ENCODE results near the gene PDE6A. TPM values are rescaled to one million over a fixed set of nuclear protein-coding genes. Genes with fewer than 3 reads are reported as not detected.

PDE6A gene
- total RNA-seq, 1 experiment from 2014 or later = not detected

DNA sequence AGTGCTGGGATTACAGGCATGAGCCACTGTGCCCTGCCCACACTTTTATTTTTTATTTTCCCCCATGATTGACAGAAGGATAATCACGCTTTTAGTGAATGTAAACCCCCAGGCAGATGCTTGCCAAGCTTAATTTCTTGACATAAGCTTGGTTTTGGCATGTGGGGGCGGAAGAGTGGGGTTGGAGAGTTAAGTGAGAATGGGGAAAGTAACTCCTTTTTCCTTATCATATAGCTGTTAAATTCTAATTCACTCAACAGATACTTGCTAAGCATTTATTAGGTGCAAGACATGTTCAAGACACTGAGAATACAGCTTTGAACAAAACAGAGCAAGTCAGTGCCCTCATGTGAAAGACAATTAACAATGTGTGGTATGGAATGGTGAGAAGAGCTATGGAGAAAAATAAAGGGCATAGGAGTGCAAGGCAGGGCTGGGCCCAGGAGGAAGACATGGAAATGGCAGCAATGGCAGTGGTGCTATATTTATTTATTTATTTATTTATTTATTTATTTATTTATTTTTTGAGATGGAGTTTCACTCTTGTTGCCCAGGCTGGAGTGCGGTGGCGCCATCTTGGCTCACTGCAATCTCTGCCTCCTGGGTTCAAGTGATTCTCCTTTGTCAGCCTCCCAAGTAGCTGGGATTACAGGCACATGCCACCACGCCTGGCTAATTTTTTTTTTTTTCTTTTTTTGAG is 18.2 kb upstream of the PDE6A start:
- no peak overlapping the region for H2AFZ ChIP-seq (ENCODE audit: low read length)
- no peak overlapping the region for H3K27ac ChIP-seq (ENCODE audit: insufficient read length, low read depth, low read length)
- no peak overlapping the region for H2AK5ac ChIP-seq (ENCODE audit: insufficient read length, low read length)
- H3K14ac ChIP-seq (ENCODE audit: insufficient read depth, low read length) = no peak overlapping the region
- H2BK12ac ChIP-seq (ENCODE audit: insufficient read length, low read depth, low read length) = no peak overlapping the region
- H3K23me2 ChIP-seq (ENCODE audit: insufficient read length, low read depth, low read length, poor library complexity, severe bottlenecking) = peaks cover 5% of the 10 kb centered on the region
- WGBS (ENCODE audit: extremely low coverage, insufficient read length, low lambda C conversion rate) = no CpG with 5 or more reads among the region's 5 CpGs
- H3K79me1 ChIP-seq (ENCODE audit: insufficient read depth, low read depth, low read length, poor library complexity, severe bottlenecking) = no peaks in the 10 kb centered on the region
- no peak overlapping the region for H3K56ac ChIP-seq (ENCODE audit: insufficient read length, low read depth, low read length)
- H2BK20ac ChIP-seq (ENCODE audit: low read depth, low read length, poor library complexity, severe bottlenecking) = no peak overlapping the region
- no peak overlapping the region for H2BK5ac ChIP-seq (ENCODE audit: insufficient read length, low read length)
- no peak overlapping the region for H4K8ac ChIP-seq (replicated peaks; ENCODE audit: insufficient read length, low read depth, low read length)
- no peak for DNase-seq
- Mint-ChIP-seq H3K27ac (no peak overlapping the region), H3K4me3 (no peak overlapping the region), H3K4me1 (peaks cover 13 to 16% of the 10 kb centered on the region in 2 experiments), H3K36me3 (ENCODE audit: insufficient read depth in 1 of 3, low read depth in 3 of 3) (peaks cover 0 to 2% (median 0%) of the 10 kb centered on the region in 3 experiments; a peak in 1 of 7 replicates), H3K9me3 (no peaks in the 10 kb centered on the region), H3K27me3 (ENCODE audit: low read depth) (peaks cover 9% of the 10 kb centered on the region)
- no peak overlapping the region for H3K9ac ChIP-seq (ENCODE audit: extremely low read depth, insufficient read length, low read length)
- H3K4ac ChIP-seq (ENCODE audit: low read depth, low read length) = no peak overlapping the region
- no peaks in the 10 kb centered on the region for H3K9me3 ChIP-seq (ENCODE audit: control insufficient read depth, low read depth, low read length)
- no peak overlapping the region for H2BK15ac ChIP-seq (ENCODE audit: low read depth, low read length)
- H3K18ac ChIP-seq (ENCODE audit: insufficient read length, low read depth, low read length) = no peak overlapping the region
- H4K91ac ChIP-seq (ENCODE audit: insufficient read length, low read depth, low read length) = no peak overlapping the region
- H2BK120ac ChIP-seq (ENCODE audit: low read depth, low read length, poor library complexity, severe bottlenecking) = no peak overlapping the region
- H4K5ac ChIP-seq (ENCODE audit: insufficient read length, low read depth, low read length) = no peak overlapping the region
- H3K79me2 ChIP-seq (ENCODE audit: insufficient read depth, low read length) = no peaks in the 10 kb centered on the region
- no peak overlapping the region for H3K4me2 ChIP-seq (ENCODE audit: insufficient read depth, insufficient read length, low read length)
- H3T11ph ChIP-seq (ENCODE audit: low read length) = no peak overlapping the region
- H3K4me1 ChIP-seq (ENCODE audit: insufficient read depth, low read length) = peaks cover 2% of the 10 kb centered on the region; the same call in 1 of the 2 replicates
- no peaks in the 10 kb centered on the region for H4K20me1 ChIP-seq (ENCODE audit: control insufficient read depth, insufficient read depth, insufficient read length)
- H3K23ac ChIP-seq (ENCODE audit: insufficient read length, low read depth, low read length) = no peak overlapping the region
- H3K27me3 ChIP-seq (ENCODE audit: insufficient read depth, low read length) = no peaks in the 10 kb centered on the region; the same call in 1 of the 2 replicates
- TF ChIP-seq, protein P1, sequence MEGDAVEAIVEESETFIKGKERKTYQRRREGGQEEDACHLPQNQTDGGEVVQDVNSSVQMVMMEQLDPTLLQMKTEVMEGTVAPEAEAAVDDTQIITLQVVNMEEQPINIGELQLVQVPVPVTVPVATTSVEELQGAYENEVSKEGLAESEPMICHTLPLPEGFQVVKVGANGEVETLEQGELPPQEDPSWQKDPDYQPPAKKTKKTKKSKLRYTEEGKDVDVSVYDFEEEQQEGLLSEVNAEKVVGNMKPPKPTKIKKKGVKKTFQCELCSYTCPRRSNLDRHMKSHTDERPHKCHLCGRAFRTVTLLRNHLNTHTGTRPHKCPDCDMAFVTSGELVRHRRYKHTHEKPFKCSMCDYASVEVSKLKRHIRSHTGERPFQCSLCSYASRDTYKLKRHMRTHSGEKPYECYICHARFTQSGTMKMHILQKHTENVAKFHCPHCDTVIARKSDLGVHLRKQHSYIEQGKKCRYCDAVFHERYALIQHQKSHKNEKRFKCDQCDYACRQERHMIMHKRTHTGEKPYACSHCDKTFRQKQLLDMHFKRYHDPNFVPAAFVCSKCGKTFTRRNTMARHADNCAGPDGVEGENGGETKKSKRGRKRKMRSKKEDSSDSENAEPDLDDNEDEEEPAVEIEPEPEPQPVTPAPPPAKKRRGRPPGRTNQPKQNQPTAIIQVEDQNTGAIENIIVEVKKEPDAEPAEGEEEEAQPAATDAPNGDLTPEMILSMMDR (conservative IDR thresholded peaks at IDR 0.05) = no peak
